Endothelial cell of umbilical vein (primary cell): Measurements from ENCODE around the gene CENPP. TPM values are rescaled to one million over a fixed set of nuclear protein-coding genes. Genes with fewer than 3 reads are reported as not detected.

Source experiments
- BruUV-seq: library from RNA; stranded (reverse); fragments of 400-500 nt; replicated peaks from 2 replicates; lab custom pipeline; 2021; lab: Mats Ljungman, UMichigan
- CTCF ChIA-PET: fragments of 300-600, 350-600 bp; sonication (Branson Sonifier 250); formaldehyde crosslinking; loops from one replicate; lab custom pipeline; 2021; ENCODE audit warnings: antibody characterized with exemption, inconsistent platforms; lab: Charles Lee
- POLR2A ChIA-PET: fragments of 300-600, 350-600 bp; sonication (Branson Sonifier 250); formaldehyde crosslinking; loops from one replicate; lab custom pipeline; 2021; ENCODE audit warnings: antibody characterized with exemption, inconsistent platforms; lab: Charles Lee
- DNase-seq: peaks from one replicate; pipeline ENCODE4 v3.0.0-alpha.2; 2011; ENCODE audit warnings: low read depth, low spot score
- FAIRE-seq: peaks from 2 replicates; lab custom pipeline; 2011; peaks lifted over from hg19 to GRCh38; lab: Jason Lieb, UNC
- H2AFZ ChIP-seq: 2 replicates; pipeline ENCODE4 v1.6.0; 2012; ENCODE audit warnings: low read depth, low read length, control low read depth, inconsistent platforms
- H3K27ac ChIP-seq: 2 replicates; pipeline ENCODE4 v1.5.1; 2011; ENCODE audit warnings: low read depth, mild to moderate bottlenecking, control low read depth, low read length, moderate library complexity; ENCODE audit not compliant: insufficient read depth
- H3K27me3 ChIP-seq, 2 experiments: 2 replicates each; pipeline versions ENCODE4 v1.6.0 to v1.6.1; 2011; ENCODE audit warnings: low read length in 2 of 2, mixed read lengths in 1 of 2; ENCODE audit not compliant: control insufficient read depth in 2 of 2, insufficient read depth in 2 of 2
- H3K36me3 ChIP-seq, 2 experiments: 2 replicates in 1 of 2; 3 replicates in 1 of 2; pipeline ENCODE4 v1.5.1; 2011; ENCODE audit warnings: low read length in 2 of 2, mild to moderate bottlenecking in 1 of 2, moderate library complexity in 1 of 2; ENCODE audit not compliant: control insufficient read depth in 2 of 2, insufficient read depth in 2 of 2; ENCODE audit errors: extremely low read depth in 1 of 2
- H3K4me1 ChIP-seq: 3 replicates; pipeline ENCODE4 v1.5.1; 2011; ENCODE audit warnings: mild to moderate bottlenecking, low read length; ENCODE audit not compliant: control insufficient read depth, insufficient read depth; ENCODE audit errors: extremely low read depth
- H3K4me2 ChIP-seq: 2 replicates; pipeline ENCODE4 v1.6.1; 2011; ENCODE audit warnings: low read length, control low read depth, mixed read lengths; ENCODE audit not compliant: insufficient read depth
- H3K4me3 ChIP-seq, 3 experiments: fragments of 200-600 bp in 1 of 3; sonication (generic), shearing (Covaris generic) in 1 of 3; replicated peaks in 1 of 3; 2 replicates each; pipeline ENCODE4 v1.5.1; 2011 to 2016; ENCODE audit warnings: control low read depth in 3 of 3, low read length in 3 of 3, mild to moderate bottlenecking in 2 of 3, inconsistent platforms in 1 of 3, low read depth in 1 of 3, moderate library complexity in 1 of 3; ENCODE audit not compliant: insufficient read depth in 1 of 3
- H3K79me2 ChIP-seq: 2 replicates; pipeline ENCODE4 v1.6.0; 2012; ENCODE audit warnings: low read length, inconsistent platforms; ENCODE audit not compliant: control insufficient read depth, insufficient read depth
- H3K9ac ChIP-seq: replicated peaks from 2 replicates; pipeline ENCODE3; 2011; ENCODE audit warnings: low read length, control low read depth; ENCODE audit not compliant: insufficient read depth; ENCODE audit errors: extremely low read depth
- H3K9me1 ChIP-seq: replicated peaks from 3 replicates; pipeline ENCODE4 v1.6.0; 2011; ENCODE audit warnings: mild to moderate bottlenecking, low read length; ENCODE audit not compliant: control insufficient read depth, insufficient read depth; ENCODE audit errors: extremely low read depth
- H3K9me3 ChIP-seq: replicated peaks from 2 replicates; pipeline ENCODE4 v1.5.1; 2012; ENCODE audit warnings: low read length, inconsistent platforms; ENCODE audit not compliant: control insufficient read depth, insufficient read depth
- H4K20me1 ChIP-seq: replicated peaks from 2 replicates; pipeline ENCODE3; 2011; ENCODE audit warnings: mild to moderate bottlenecking, low read length; ENCODE audit not compliant: control insufficient read depth, insufficient read depth; ENCODE audit errors: extremely low read depth
- EZH2 ChIP-seq: IDR thresholded peaks from 2 replicates; pipeline ENCODE4 v1.6.1; 2012; ENCODE audit warnings: borderline replicate concordance, low read depth, mild to moderate bottlenecking, moderate library complexity, low read length, inconsistent platforms; ENCODE audit not compliant: severe bottlenecking
- FOS ChIP-seq: IDR thresholded peaks from 2 replicates; pipeline ENCODE4 v1.6.1; 2011; ENCODE audit warnings: mild to moderate bottlenecking, low read length, moderate library complexity, borderline replicate concordance; ENCODE audit not compliant: insufficient read depth
- GATA2 ChIP-seq: IDR thresholded peaks from 2 replicates; pipeline ENCODE4 v1.7.0; 2011; ENCODE audit warnings: low read depth, mild to moderate bottlenecking, moderate library complexity, mixed read lengths, low read length; ENCODE audit not compliant: insufficient read length, insufficient read depth
- JUN ChIP-seq: IDR thresholded peaks from 2 replicates; pipeline ENCODE4 v1.6.1; 2011; ENCODE audit warnings: borderline replicate concordance, low read depth; ENCODE audit not compliant: insufficient read length, insufficient read depth
- MYC ChIP-seq: IDR thresholded peaks from one replicate; pipeline ENCODE4 v1.6.1; 2011; ENCODE audit warnings: mild to moderate bottlenecking, low read depth, low read length
- POLR2A ChIP-seq: IDR thresholded peaks from 2 replicates; pipeline ENCODE4 v1.6.1; 2012; ENCODE audit warnings: low read depth, mild to moderate bottlenecking, control low read depth, low read length
- POLR2AphosphoS5 ChIP-seq: IDR thresholded peaks from 2 replicates; pipeline ENCODE4 v1.6.1; 2012; ENCODE audit warnings: low read depth, mild to moderate bottlenecking, control low read depth, low read length, moderate library complexity; ENCODE audit not compliant: insufficient read depth
- dilution Hi-C: fragments of 300-500 bp; cut with MboI; formaldehyde crosslinking; loops from one replicate; pipeline ENCODE4 v1.15.0; 2019; ENCODE audit warnings: low sequenced_read_pairs; ENCODE audit not compliant: extremely low pct_ligation_motif_present
- intact Hi-C: fragments of 100-400 bp; cut with micrococcal nuclease; formaldehyde crosslinking; loops from one replicate; pipeline ENCODE4 v1.10.0; 2022
- polyA plus RNA-seq, 4 experiments: library from polyadenylated mRNA; depleted of rRNA in 3 of 4; stranded (reverse) in 3 of 4; unstranded in 1 of 4; fragments of >200 nt; gene quantifications; 2 replicates each; pipeline versions ENCODE4 v1.2.1 to v1.2.3, GENCODE V29; 2011 to 2012; ENCODE audit warnings: missing spikeins in 1 of 4
- total RNA-seq: library from RNA; stranded (reverse); gene quantifications from 2 replicates; pipeline ENCODE4 v1.2.3, GENCODE V29; 2021
- TF ChIP-seq, protein P1 (sequence below): IDR thresholded peaks from 2 replicates; pipeline ENCODE4 v1.6.1; 2011; ENCODE audit not compliant: insufficient read depth, insufficient read length
- TF ChIP-seq, protein P2 (sequence below), 2 donors: IDR thresholded peaks; 1 replicate in 1 of 2; 2 replicates in 1 of 2; pipeline ENCODE4 v1.5.1; 2011; ENCODE audit warnings: low read length in 2 of 2, mild to moderate bottlenecking in 2 of 2, moderate library complexity in 2 of 2, control low read depth in 1 of 2, inconsistent platforms in 1 of 2, low read depth in 1 of 2; ENCODE audit not compliant: insufficient read depth in 1 of 2; ENCODE audit errors: extremely low read depth in 1 of 2

CENPP gene
- total and polyA plus RNA-seq, 2 donors (not counting 3 experiments of a cell fraction or from before 2014, with no cell fraction given) = 1.2 to 12.0 TPM

DNA sequence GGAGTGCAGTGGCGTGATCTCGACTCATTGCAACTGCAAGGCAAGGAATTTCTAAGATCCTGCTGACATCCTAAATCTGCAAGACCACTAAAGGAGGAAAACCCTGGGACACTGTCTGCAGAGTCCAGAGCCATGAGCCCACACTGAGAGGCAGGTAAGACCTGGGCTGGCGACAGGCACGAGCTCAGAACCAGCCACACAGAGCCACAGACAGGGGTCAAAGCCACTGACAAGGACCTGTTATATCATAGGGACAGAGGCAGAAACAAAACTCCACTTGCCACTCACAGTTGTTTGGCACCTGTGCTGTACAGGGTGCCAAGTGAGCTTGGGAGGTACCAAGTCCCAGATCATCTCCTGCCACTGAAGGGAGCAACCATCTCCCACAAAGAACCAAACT, 310.0 kb downstream of the CENPP start:
- FAIRE-seq (no peak), DNase-seq (no peak)
- dilution Hi-C loops (no loop called here), intact Hi-C loops (loop anchor here (2.0 to 10.0 kb wide), 3 partner anchors 197 to 381 kb away; partner anchors contain the start of gene IARS1)
- Histone ChIP-seq H3K9me3 (no peaks in the 10 kb centered on the region), H3K4me1 (no peaks in the 10 kb centered on the region), H3K27ac (no peak overlapping the region), H4K20me1 (no peaks in the 10 kb centered on the region), H3K9me1 (no peaks in the 10 kb centered on the region), H3K27me3 (no peaks in the 10 kb centered on the region), H3K9ac (no peak overlapping the region), H2AFZ (no peak overlapping the region), H3K4me3 (no peak overlapping the region), H3K79me2 (no peaks in the 10 kb centered on the region), H3K4me2 (no peak overlapping the region), H3K36me3 (peaks cover 8 to 36% of the 10 kb centered on the region in 2 experiments)
- TF ChIP-seq GATA2 (no peak), POLR2AphosphoS5 (no peak), FOS (no peak), POLR2A (no peak), JUN (no peak), MYC (no peak), EZH2 (no peak)
- TF ChIP-seq, protein P1, sequence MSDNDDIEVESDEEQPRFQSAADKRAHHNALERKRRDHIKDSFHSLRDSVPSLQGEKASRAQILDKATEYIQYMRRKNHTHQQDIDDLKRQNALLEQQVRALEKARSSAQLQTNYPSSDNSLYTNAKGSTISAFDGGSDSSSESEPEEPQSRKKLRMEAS = no peak
- TF ChIP-seq, protein P2, sequence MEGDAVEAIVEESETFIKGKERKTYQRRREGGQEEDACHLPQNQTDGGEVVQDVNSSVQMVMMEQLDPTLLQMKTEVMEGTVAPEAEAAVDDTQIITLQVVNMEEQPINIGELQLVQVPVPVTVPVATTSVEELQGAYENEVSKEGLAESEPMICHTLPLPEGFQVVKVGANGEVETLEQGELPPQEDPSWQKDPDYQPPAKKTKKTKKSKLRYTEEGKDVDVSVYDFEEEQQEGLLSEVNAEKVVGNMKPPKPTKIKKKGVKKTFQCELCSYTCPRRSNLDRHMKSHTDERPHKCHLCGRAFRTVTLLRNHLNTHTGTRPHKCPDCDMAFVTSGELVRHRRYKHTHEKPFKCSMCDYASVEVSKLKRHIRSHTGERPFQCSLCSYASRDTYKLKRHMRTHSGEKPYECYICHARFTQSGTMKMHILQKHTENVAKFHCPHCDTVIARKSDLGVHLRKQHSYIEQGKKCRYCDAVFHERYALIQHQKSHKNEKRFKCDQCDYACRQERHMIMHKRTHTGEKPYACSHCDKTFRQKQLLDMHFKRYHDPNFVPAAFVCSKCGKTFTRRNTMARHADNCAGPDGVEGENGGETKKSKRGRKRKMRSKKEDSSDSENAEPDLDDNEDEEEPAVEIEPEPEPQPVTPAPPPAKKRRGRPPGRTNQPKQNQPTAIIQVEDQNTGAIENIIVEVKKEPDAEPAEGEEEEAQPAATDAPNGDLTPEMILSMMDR (IDR thresholded peaks at IDR 0.05; ENCODE audit: extremely low read depth in 1 of 2, insufficient read depth in 1 of 2, low read depth in 1 of 2, low read length in 2 of 2) = no peak
- POLR2A ChIA-PET = no interaction called here
- CTCF ChIA-PET = interaction anchor here (1.0 to 4.0 kb wide), 5 partner anchors 17 to 501 kb away, joined by 3 to 26 read pairs (median 4); no protein-coding TSS in a partner anchor
- BruUV-seq = no TSS peak
